K562 (cell line): Measurements from ENCODE around the gene GSTM1. TPM values are rescaled to one million over a fixed set of nuclear protein-coding genes. Genes with fewer than 3 reads are reported as not detected.

Source experiments
- ATAC-seq: fragments of 200-7000 bp; cut with Tn5 transposase; 3 replicates; pipeline ENCODE4 v1.9.1; 2020; ENCODE audit warnings: moderate library complexity
- BruUV-seq: library from RNA; stranded (reverse); fragments of 400-500 nt; replicated peaks from 2 replicates; lab custom pipeline; 2021; lab: Mats Ljungman, UMichigan
- CTCF ChIA-PET: fragments of 300-600 bp; formaldehyde crosslinking; extraction: SDS; loops from one replicate; lab custom pipeline; 2021; ENCODE audit warnings: low intra/inter-chr PET ratio; lab: Yijun Ruan, JAX
- POLR2A ChIA-PET: fragments of 300-600, 350-650 bp; sonication (Branson Sonifier 250); formaldehyde crosslinking; extraction: SDS; loops from one replicate; lab custom pipeline; 2021; ENCODE audit warnings: antibody characterized with exemption, inconsistent platforms; lab: Yijun Ruan, JAX
- DNase-seq, 4 experiments: peaks; one replicate each; pipeline versions ENCODE4 v3.0.0 to v3.0.0-alpha.2; 2011 to 2018; ENCODE audit warnings: low spot score in 3 of 4, mixed read lengths in 3 of 4; ENCODE audit errors: extremely low read depth in 1 of 4
- FAIRE-seq: peaks from 2 replicates; lab custom pipeline; 2011; peaks lifted over from hg19 to GRCh38; lab: Jason Lieb, UNC
- H2AFZ ChIP-seq: 2 replicates; pipeline ENCODE4 v1.6.0; 2011; ENCODE audit warnings: low read depth, low read length, control low read depth, inconsistent platforms
- H3K27ac ChIP-seq: fragments of 200-600 bp; 3 replicates; pipeline ENCODE4 v1.8.0; 2011; ENCODE audit warnings: low read depth, mild to moderate bottlenecking, control low read depth, inconsistent platforms, low read length, moderate library complexity, mixed read lengths; ENCODE audit errors: extremely low read depth
- H3K27me3 ChIP-seq, 2 experiments: fragments of 300-600 bp in 1 of 2; 2 replicates in 1 of 2; 3 replicates in 1 of 2; pipeline versions ENCODE4 v1.6.0 to v1.8.0; 2011; ENCODE audit warnings: inconsistent platforms in 2 of 2, low read length in 2 of 2, mild to moderate bottlenecking in 1 of 2, mixed read lengths in 1 of 2, moderate library complexity in 1 of 2; ENCODE audit not compliant: control insufficient read depth in 2 of 2, insufficient read depth in 2 of 2
- H3K36me3 ChIP-seq: fragments of 300-600 bp; 3 replicates; pipeline ENCODE4 v1.8.0; 2011; ENCODE audit warnings: mild to moderate bottlenecking, low read length, inconsistent platforms; ENCODE audit not compliant: control insufficient read depth, insufficient read depth
- H3K4me1 ChIP-seq, 2 experiments: fragments of 200-600 bp in 1 of 2; replicated peaks in 1 of 2; 2 replicates in 1 of 2; 3 replicates in 1 of 2; pipeline versions ENCODE4 v1.5.1 to v1.8.0; 2011; ENCODE audit warnings: inconsistent platforms in 2 of 2, low read length in 2 of 2, mild to moderate bottlenecking in 1 of 2, mixed read lengths in 1 of 2, moderate library complexity in 1 of 2; ENCODE audit not compliant: control insufficient read depth in 2 of 2, insufficient read depth in 2 of 2
- H3K4me2 ChIP-seq: 2 replicates; pipeline ENCODE4 v1.6.1; 2011; ENCODE audit warnings: low read length, control low read depth, inconsistent platforms, mixed read lengths; ENCODE audit not compliant: insufficient read depth
- H3K4me3 ChIP-seq: fragments of 200-600 bp; sonication (generic), shearing (Covaris generic); 2 replicates; pipeline ENCODE4 v1.5.1; 2016; ENCODE audit warnings: control low read depth, inconsistent platforms
- H3K79me2 ChIP-seq: fragments of 200-600 bp; 3 replicates; pipeline ENCODE4 v1.8.0; 2011; ENCODE audit warnings: low read length, inconsistent platforms; ENCODE audit not compliant: control insufficient read depth, insufficient read depth
- H3K9ac ChIP-seq, 2 experiments: 2 replicates each; pipeline versions ENCODE4 v1.6.0 to v1.6.1; 2011; ENCODE audit warnings: low read depth in 2 of 2, low read length in 2 of 2, control low read depth in 1 of 2, inconsistent platforms in 1 of 2, mild to moderate bottlenecking in 1 of 2, mixed read lengths in 1 of 2; ENCODE audit not compliant: insufficient read depth in 1 of 2
- H3K9me1 ChIP-seq: one replicate; pipeline ENCODE4 v1.6.0; 2011; ENCODE audit warnings: inconsistent platforms, mild to moderate bottlenecking, low read length, moderate library complexity; ENCODE audit not compliant: control insufficient read depth, insufficient read depth
- H3K9me3 ChIP-seq: replicated peaks from 2 replicates; pipeline ENCODE4 v1.5.1; 2011; ENCODE audit warnings: low read depth, low read length, inconsistent platforms; ENCODE audit not compliant: control insufficient read depth, insufficient read depth
- H4K20me1 ChIP-seq: replicated peaks from 2 replicates; pipeline ENCODE4 v1.6.1; 2011; ENCODE audit warnings: low read length, inconsistent platforms, mixed read lengths; ENCODE audit not compliant: control insufficient read depth, insufficient read depth
- ZNF217 ChIP-seq: sonication (generic); formaldehyde crosslinking; IDR thresholded peaks from 2 replicates; pipeline ENCODE4 v1.8.0; 2022; ENCODE audit warnings: mild to moderate bottlenecking, missing genetic modification reagents
- WGBS: fragments of 100-300 bp; shearing (Covaris generic); methylation state at CpG from one replicate; pipeline ENCODE4 v1.1.6; 2016; ENCODE audit warnings: low coverage, mixed read lengths; ENCODE audit not compliant: insufficient coverage; ENCODE audit errors: missing lambda C conversion rate; 5-methylcytosine and 5-hydroxymethylcytosine counted together
- in situ Hi-C: fragments of 300-500 bp; cut with MboI; formaldehyde crosslinking; loops from 4 replicates; pipeline ENCODE4 v1.15.0; 2018; ENCODE audit warnings: inconsistent platforms, mixed read lengths
- intact Hi-C: fragments of 100-400 bp; cut with micrococcal nuclease; formaldehyde crosslinking; loops from 2 replicates; pipeline ENCODE4 v1.14.2; 2022
- polyA plus RNA-seq, 8 experiments: library from polyadenylated mRNA; depleted of rRNA in 4 of 8; stranded (reverse) in 5 of 8; unstranded in 3 of 8; fragments of >200 nt; fragmentation: Nextera tagmentation in 2 of 8; fragmentation: Illumina TruSeq in 1 of 8; extraction: Ambion mirVana in 2 of 8; extraction: Trizol in 1 of 8; gene quantifications; 2 replicates each; pipeline versions ENCODE4 v1.2.1 to v1.2.3, GENCODE V29; 2011 to 2014; ENCODE audit warnings: inconsistent platforms in 1 of 8, missing spikeins in 1 of 8
- total RNA-seq, 7 experiments: library from RNA; depleted of rRNA in 6 of 7; stranded (reverse); fragments of >200 nt in 6 of 7; fragmentation: Illumina TruSeq in 2 of 7; extraction: Trizol in 2 of 7; gene quantifications; 2 replicates each; pipeline versions ENCODE4 v1.2.1 to v1.2.3, GENCODE V29; 2011 to 2021; ENCODE audit warnings: low replicate concordance in 1 of 7
- TF ChIP-seq, protein P1 (sequence below): fragments of 200-800 bp; sonication (Bioruptor generic); IDR thresholded peaks from 2 replicates; pipeline ENCODE4 v1.6.1; 2017; ENCODE audit warnings: missing genetic modification characterization, missing compliant biosample characterization

The GSTM1 gene
- total and polyA plus RNA-seq, 9 of the 15 experiments (the other 6 are each of a cell fraction or from before 2014, with no cell fraction given), result not detected

DNA sequence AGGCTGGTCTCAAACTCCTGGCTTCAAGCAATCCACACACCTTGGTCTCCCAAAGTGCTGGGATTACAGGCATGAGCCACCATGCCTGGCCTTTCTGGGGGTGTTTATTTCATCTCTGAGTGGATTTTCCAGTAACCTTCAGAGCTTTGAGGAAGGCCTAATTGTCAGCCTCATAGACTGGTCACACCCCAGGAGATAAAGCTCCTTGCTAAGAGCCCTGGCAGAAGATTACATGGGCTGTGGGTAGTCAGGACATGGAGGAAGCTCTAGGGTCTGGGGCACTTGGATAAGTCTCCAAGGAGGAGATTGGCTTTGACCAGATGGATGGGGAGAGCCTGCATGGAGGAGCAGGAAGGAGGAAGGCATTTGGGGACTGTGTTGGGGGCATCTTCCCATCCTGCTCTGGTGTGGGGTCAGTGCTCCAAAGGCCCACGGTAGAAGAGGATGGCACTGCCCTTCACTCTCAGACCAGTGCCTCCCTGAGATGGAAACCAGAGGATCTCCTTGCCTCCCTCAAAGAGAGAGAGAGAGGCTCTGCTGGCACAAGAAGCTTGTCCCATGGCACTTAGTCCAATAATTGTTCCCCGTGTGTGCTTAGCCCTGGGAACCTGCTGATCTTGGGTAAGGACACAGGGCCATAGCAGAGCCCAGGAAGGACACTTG, 46.4 kb upstream of the GSTM1 start:
- POLR2A ChIA-PET, result interaction anchor here (0.7 to 6.4 kb wide), 8 partner anchors 15 to 133 kb away, joined by 3 to 44 read pairs (median 6); partner anchors contain the start of genes GNAI3 and GSTM4
- intact Hi-C loops, result loop anchor here (2.0 to 10.0 kb wide), 3 partner anchors 61 to 474 kb away; partner anchors contain the start of genes AHCYL1 and UBL4B
- BruUV-seq, result no TSS peak

More for the DNA sequence above, 46.4 kb upstream of the GSTM1 start:
- no peaks in the 10 kb centered on the region for H3K36me3 ChIP-seq
- 10% methylated on average over 2 of the region's 2 CpGs for WGBS
- no peaks in the 10 kb centered on the region; the same call in 1 of the 2 replicates for H3K9me3 ChIP-seq
- no peaks in the 10 kb centered on the region for H3K9me1 ChIP-seq
- no peak overlapping the region for H3K4me3 ChIP-seq
- CTCF ChIA-PET, result interaction anchor here (0.6 to 6.9 kb wide), 3 partner anchors 9 to 132 kb away, joined by 3 to 77 read pairs (median 6); no protein-coding TSS in a partner anchor
- ATAC-seq (no peak), DNase-seq (no peak), FAIRE-seq (no peak)
- no peaks in the 10 kb centered on the region for H3K79me2 ChIP-seq
- in situ Hi-C loops, result loop anchor here (5.0 to 10.0 kb wide), 3 partner anchors 131 to 374 kb away; no protein-coding TSS in a partner anchor
- H3K27me3 ChIP-seq, result no peaks in the 10 kb centered on the region; a peak in 1 of 5 replicates
- H3K27ac ChIP-seq, result no peak overlapping the region
- no peak overlapping the region for H3K4me2 ChIP-seq
- no peaks in the 10 kb centered on the region for H4K20me1 ChIP-seq
- TF ChIP-seq, protein P1, sequence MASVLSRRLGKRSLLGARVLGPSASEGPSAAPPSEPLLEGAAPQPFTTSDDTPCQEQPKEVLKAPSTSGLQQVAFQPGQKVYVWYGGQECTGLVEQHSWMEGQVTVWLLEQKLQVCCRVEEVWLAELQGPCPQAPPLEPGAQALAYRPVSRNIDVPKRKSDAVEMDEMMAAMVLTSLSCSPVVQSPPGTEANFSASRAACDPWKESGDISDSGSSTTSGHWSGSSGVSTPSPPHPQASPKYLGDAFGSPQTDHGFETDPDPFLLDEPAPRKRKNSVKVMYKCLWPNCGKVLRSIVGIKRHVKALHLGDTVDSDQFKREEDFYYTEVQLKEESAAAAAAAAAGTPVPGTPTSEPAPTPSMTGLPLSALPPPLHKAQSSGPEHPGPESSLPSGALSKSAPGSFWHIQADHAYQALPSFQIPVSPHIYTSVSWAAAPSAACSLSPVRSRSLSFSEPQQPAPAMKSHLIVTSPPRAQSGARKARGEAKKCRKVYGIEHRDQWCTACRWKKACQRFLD (CRISPR knock-in tag), result peak; percentile 27; the same call in 1 of the 2 replicates
- TF ChIP-seq ZNF217 (CRISPR knock-in tag), result no peak
- no peak overlapping the region; a peak in 1 of 4 replicates for H3K9ac ChIP-seq
- H3K4me1 ChIP-seq, result peaks cover 26 to 51% of the 10 kb centered on the region in 2 experiments
- H2AFZ ChIP-seq, result no peak overlapping the region
